ENCODE data around the gene KRTAP6-1. TPM values are rescaled to one million over a fixed set of nuclear protein-coding genes. Genes with fewer than 3 reads are reported as not detected.

Gene KRTAP6-1
- total RNA-seq, 1 donor from 2014 or later, result not detected

- Mint-ChIP-seq H3K9me3 (ENCODE audit: low read depth) (peaks cover 12% of the 10 kb centered on the region), H3K4me3 (ENCODE audit: low read depth) (no peak within 1 kb of the TSS), H3K4me1 (ENCODE audit: low read depth) (no peaks in the 10 kb centered on the region), H3K27ac (no peak within 1 kb of the TSS), H3K36me3 (ENCODE audit: insufficient read depth) (no peaks in the 10 kb centered on the region), H3K27me3 (no peaks in the 10 kb centered on the region)
- TF ChIP-seq CTCF (IDR thresholded peaks at IDR 0.05; ENCODE audit: unreplicated experiment), result no peak
- no peak for DNase-seq (ENCODE audit: low spot score, unreplicated experiment)
These were observed 6.8 kb upstream of the KRTAP6-1 start, which contains the start of gene KRTAP20-4 for GRCh38 chr21:30620522-30620921. TSS of gene KRTAP20-4 (plus strand) at chr21:30620627.

GRCh38 chr21:30620080-30620479 is 6.3 kb upstream of the KRTAP6-1 start:
- Mint-ChIP-seq H3K4me1 (ENCODE audit: low read depth) (no peaks in the 10 kb centered on the region), H3K27ac (no peak overlapping the region), H3K36me3 (ENCODE audit: insufficient read depth) (no peaks in the 10 kb centered on the region), H3K27me3 (no peaks in the 10 kb centered on the region), H3K9me3 (ENCODE audit: low read depth) (peaks cover 13% of the 10 kb centered on the region), H3K4me3 (ENCODE audit: low read depth) (no peak overlapping the region)
- no peak for TF ChIP-seq CTCF (IDR thresholded peaks at IDR 0.05; ENCODE audit: unreplicated experiment)
- DNase-seq (ENCODE audit: low spot score, unreplicated experiment), result no peak

- Mint-ChIP-seq H3K4me1 (ENCODE audit: low read depth) (no peaks in the 10 kb centered on the region), H3K27me3 (no peaks in the 10 kb centered on the region), H3K36me3 (ENCODE audit: insufficient read depth) (no peaks in the 10 kb centered on the region), H3K9me3 (ENCODE audit: low read depth) (peaks cover 10% of the 10 kb centered on the region), H3K27ac (no peak within 1 kb of the TSS), H3K4me3 (ENCODE audit: low read depth) (no peak within 1 kb of the TSS)
- no peak for DNase-seq (ENCODE audit: low spot score, unreplicated experiment)
- TF ChIP-seq CTCF (IDR thresholded peaks at IDR 0.05; ENCODE audit: unreplicated experiment), result no peak
These were observed 2.4 kb upstream of the KRTAP6-1 start, which contains the start of gene KRTAP20-1 for GRCh38 chr21:30616125-30616524. TSS of gene KRTAP20-1 (plus strand) at chr21:30616425. CDS start at chr21:30616455, 30 bp downstream.

GRCh38 chr21:30615199-30615598 is 1.5 kb upstream of the KRTAP6-1 start:
- H3K36me3 Mint-ChIP-seq (ENCODE audit: insufficient read depth), result no peaks in the 10 kb centered on the region
- H3K4me1 Mint-ChIP-seq (ENCODE audit: low read depth), result no peaks in the 10 kb centered on the region
- H3K27ac Mint-ChIP-seq, result no peak overlapping the region
- no peak overlapping the region for H3K4me3 Mint-ChIP-seq (ENCODE audit: low read depth)
- no peaks in the 10 kb centered on the region for H3K27me3 Mint-ChIP-seq
- no peak for TF ChIP-seq CTCF (IDR thresholded peaks at IDR 0.05; ENCODE audit: unreplicated experiment)
- DNase-seq (ENCODE audit: low spot score, unreplicated experiment), result no peak
- peaks cover 17% of the 10 kb centered on the region for H3K9me3 Mint-ChIP-seq (ENCODE audit: low read depth)

- TF ChIP-seq CTCF (IDR thresholded peaks at IDR 0.05; ENCODE audit: unreplicated experiment), result no peak
- Mint-ChIP-seq H3K27me3 (no peaks in the 10 kb centered on the region), H3K4me3 (ENCODE audit: low read depth) (no peak overlapping the region), H3K9me3 (ENCODE audit: low read depth) (peaks cover 27% of the 10 kb centered on the region), H3K4me1 (ENCODE audit: low read depth) (no peaks in the 10 kb centered on the region), H3K27ac (no peak overlapping the region), H3K36me3 (ENCODE audit: insufficient read depth) (no peaks in the 10 kb centered on the region)
- no peak for DNase-seq (ENCODE audit: low spot score, unreplicated experiment)
These were observed 1.6 kb downstream of the KRTAP6-1 start for GRCh38 chr21:30612132-30612531.

All from progenitor cell of endocrine pancreas (in vitro differentiated cells).